SK-N-SH treated with all-trans-retinoic acid at 6 μM for 48 hours (cell line): Measurements from ENCODE around the gene CHDH.

ENCODE experiments used
- OSR1 ChIP-seq: fragments of 250-450 bp; sonication (Bioruptor Pico); IDR thresholded peaks from 2 replicates; pipeline ENCODE4 v1.8.0; 2022; ENCODE audit warnings: moderate library complexity, mild to moderate bottlenecking, inconsistent platforms
- TCF4 ChIP-seq: fragments of 250-450 bp; sonication (Bioruptor Pico); IDR thresholded peaks from 2 replicates; pipeline ENCODE4 v1.8.0; 2021; ENCODE audit warnings: mild to moderate bottlenecking, moderate library complexity, borderline replicate concordance
- TF ChIP-seq, protein P1 (sequence below): fragments of 250-450 bp; sonication (Bioruptor Pico); IDR thresholded peaks from 2 replicates; pipeline ENCODE4 v1.8.0; 2020; ENCODE audit warnings: mild to moderate bottlenecking, moderate library complexity, borderline replicate concordance

DNA sequence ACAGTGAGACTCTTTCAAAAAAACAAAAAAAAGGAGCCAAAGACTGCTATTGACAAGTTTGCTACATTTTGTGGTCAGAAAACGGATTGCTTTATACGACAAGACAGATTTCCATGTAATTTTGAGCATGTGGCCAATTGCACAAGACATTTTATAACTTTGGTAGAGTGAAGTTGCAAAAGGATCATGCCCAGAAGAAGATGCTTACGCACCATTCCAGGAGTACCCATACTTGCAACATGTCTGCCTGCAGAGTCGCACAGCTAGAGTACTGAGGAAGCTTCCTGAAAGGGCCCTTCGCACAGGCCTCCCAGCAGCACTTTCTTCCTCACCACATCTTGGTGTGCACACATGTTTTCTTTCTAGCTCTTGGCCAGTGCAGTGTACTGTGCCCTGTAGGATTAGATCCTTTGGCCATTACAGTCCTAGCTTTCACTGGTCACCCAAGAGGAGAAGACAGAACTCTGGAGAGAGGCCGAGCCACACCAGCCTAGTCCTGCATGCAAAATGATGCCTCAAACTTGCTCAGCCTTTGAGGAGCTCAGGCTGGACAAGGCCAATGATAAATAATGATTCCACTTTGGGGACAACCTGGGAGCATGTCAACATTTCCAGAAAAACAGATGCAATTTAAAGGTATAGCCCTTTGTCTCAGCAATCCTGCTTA, 11.7 kb downstream of the CHDH start:
- TF ChIP-seq TCF4 (CRISPR knock-in tag) (no peak), OSR1 (no peak)
- TF ChIP-seq, protein P1, sequence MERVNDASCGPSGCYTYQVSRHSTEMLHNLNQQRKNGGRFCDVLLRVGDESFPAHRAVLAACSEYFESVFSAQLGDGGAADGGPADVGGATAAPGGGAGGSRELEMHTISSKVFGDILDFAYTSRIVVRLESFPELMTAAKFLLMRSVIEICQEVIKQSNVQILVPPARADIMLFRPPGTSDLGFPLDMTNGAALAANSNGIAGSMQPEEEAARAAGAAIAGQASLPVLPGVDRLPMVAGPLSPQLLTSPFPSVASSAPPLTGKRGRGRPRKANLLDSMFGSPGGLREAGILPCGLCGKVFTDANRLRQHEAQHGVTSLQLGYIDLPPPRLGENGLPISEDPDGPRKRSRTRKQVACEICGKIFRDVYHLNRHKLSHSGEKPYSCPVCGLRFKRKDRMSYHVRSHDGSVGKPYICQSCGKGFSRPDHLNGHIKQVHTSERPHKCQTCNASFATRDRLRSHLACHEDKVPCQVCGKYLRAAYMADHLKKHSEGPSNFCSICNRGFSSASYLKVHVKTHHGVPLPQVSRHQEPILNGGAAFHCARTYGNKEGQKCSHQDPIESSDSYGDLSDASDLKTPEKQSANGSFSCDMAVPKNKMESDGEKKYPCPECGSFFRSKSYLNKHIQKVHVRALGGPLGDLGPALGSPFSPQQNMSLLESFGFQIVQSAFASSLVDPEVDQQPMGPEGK (CRISPR knock-in tag) = no peak
